22Rv1 (cell line): ENCODE data around the gene THADA.

Source experiments
- H3K27ac ChIP-seq: fragments of 450-650 bp; 2 replicates; pipeline ENCODE4 v1.5.1; 2017
- CTCF ChIP-seq: fragments of 450-650 bp; IDR thresholded peaks from 2 replicates; pipeline ENCODE4 v1.5.1; 2017; ENCODE audit warnings: mild to moderate bottlenecking
- ZFX ChIP-seq: fragments of 450-650 bp; IDR thresholded peaks from 2 replicates; pipeline ENCODE4 v1.6.1; 2017; ENCODE audit warnings: antibody characterized with exemption, borderline replicate concordance

Gene THADA

GRCh38 chr2:43419243-43419642, 176.6 kb downstream of the THADA start:
- TF ChIP-seq CTCF = no peak
- no peak for TF ChIP-seq ZFX
- no peak overlapping the region for H3K27ac ChIP-seq

DNA sequence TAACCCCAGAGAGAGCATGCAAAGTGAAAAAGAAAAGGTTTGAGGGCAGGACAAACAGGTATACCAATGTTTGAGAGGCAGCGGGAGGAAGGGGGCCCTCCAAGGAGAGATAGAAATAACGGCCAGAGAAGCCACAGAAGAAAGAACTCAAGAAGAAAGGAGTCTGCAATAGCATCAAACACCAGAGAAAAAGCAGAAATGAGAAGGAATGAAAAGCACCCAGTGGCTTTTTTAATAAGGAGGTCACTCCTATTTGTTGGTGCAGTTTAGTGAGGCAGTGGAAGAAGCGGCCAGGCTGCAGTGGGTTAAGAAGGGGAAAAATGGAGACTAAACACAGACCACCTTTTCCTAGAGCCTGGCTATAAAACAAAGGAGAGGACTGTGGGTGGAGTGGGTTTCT, 177.2 kb downstream of the THADA start:
- H3K27ac ChIP-seq = no peak overlapping the region
- TF ChIP-seq ZFX (no peak), CTCF (no peak)

DNA sequence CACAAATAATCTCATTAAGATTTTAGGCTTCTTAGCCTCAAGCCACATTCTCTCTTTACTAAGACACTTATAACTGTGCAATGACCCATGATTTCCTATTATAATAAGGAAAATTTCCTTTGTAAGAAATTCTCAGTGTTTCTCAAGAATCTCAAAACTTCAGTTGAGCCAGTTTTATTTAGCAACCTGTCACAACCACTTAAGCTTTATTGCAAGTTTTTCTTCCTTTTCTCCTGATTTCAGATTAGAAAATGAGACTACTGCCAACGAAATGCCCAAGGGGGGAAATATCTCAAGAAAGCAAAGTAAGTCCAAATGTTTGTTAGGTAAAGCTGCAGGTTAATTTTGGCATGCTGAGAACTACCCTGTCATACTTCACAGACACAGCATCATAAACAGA, 178.5 kb downstream of the THADA start:
- no peak overlapping the region for H3K27ac ChIP-seq
- TF ChIP-seq CTCF (no peak), ZFX (no peak)

DNA sequence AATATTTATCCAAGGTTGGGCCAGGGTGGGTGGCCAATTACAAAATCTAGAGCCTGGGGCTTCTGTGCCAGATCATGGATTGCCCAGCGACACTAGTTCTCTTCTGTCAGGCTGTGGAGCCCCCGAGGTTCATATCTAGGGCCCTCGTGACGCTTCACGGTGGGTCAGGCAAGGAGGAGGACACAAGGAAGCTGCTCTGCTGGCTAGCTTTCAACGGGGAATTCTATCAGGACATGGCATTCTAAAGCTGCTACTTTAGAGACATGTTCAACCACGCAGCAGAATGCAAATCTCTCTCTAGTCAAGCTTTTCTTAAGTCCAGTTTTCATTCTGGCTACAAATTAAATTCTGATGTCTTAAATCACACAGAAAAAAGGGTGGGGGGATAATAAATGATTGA, 180.2 kb downstream of the THADA start:
- no peak for TF ChIP-seq ZFX
- TF ChIP-seq CTCF = no peak
- H3K27ac ChIP-seq = no peak overlapping the region

- no peak overlapping the region for H3K27ac ChIP-seq
- no peak for TF ChIP-seq CTCF
- TF ChIP-seq ZFX = no peak
These were observed 181.2 kb downstream of the THADA start for GRCh38 chr2:43414586-43415135.

GRCh38 chr2:43414033-43414432, 181.8 kb downstream of the THADA start:
- no peak overlapping the region for H3K27ac ChIP-seq
- TF ChIP-seq CTCF (no peak), ZFX (no peak)

- no peak for TF ChIP-seq CTCF
- no peak for TF ChIP-seq ZFX
- H3K27ac ChIP-seq = no peak overlapping the region
These were observed 183.6 kb downstream of the THADA start for GRCh38 chr2:43412114-43412753.
